Lung microvascular endothelial cell (primary cell): ENCODE measurements around the gene USP49. TPM values are rescaled to one million over a fixed set of nuclear protein-coding genes. Genes with fewer than 3 reads are reported as not detected.

Experiments used
- DNase-seq, 2 donors: peaks; one replicate each; pipeline versions ENCODE4 v3.0.0 to v3.0.0-alpha.2; 2010; ENCODE audit warnings: low read depth in 2 of 2
- total RNA-seq: library from RNA; depleted of rRNA; stranded (reverse); fragments of >200 nt; gene quantifications from 2 replicates; pipeline ENCODE4 v1.2.1, GENCODE V29; 2014

Gene USP49
- total RNA-seq, 1 donor from 2014 or later = 1.4 TPM

GRCh38 chr6:41929924-41930323 is 34.7 kb upstream of the USP49 start:
- DNase-seq = no peak

- DNase-seq = no peak
Measured at GRCh38 chr6:41927253-41927652, 32.1 kb upstream of the USP49 start.

GRCh38 chr6:41922154-41922553 is 27.0 kb upstream of the USP49 start:
- DNase-seq = peak in 1 of 2 donors; percentile 21

- DNase-seq = no peak
Measured at GRCh38 chr6:41921712-41921998, 26.5 kb upstream of the USP49 start.

- peak; percentile 94 to 96 for DNase-seq
Measured at GRCh38 chr6:41920921-41921711, 25.9 kb upstream of the USP49 start, which contains the start of the genes BYSL and MED20. TSS of gene BYSL (plus strand) at chr6:41921499. CDS start at chr6:41921563, 64 bp downstream. TSS of gene MED20 (minus strand) at chr6:41921139. CDS start at chr6:41921018, 121 bp downstream.

GRCh38 chr6:41917528-41917927 is 22.4 kb upstream of the USP49 start:
- DNase-seq = peak in 1 of 2 donors; percentile 91

GRCh38 chr6:41914869-41915530 is 19.8 kb upstream of the USP49 start:
- DNase-seq = no peak

- DNase-seq = no peak
Measured at GRCh38 chr6:41914343-41914742, 19.2 kb upstream of the USP49 start.

GRCh38 chr6:41909727-41910126 is 14.6 kb upstream of the USP49 start:
- DNase-seq = no peak

GRCh38 chr6:41901882-41902519 is 6.8 kb upstream of the USP49 start:
- DNase-seq = peak; percentile 40 to 63

GRCh38 chr6:41900861-41901260 is 5.7 kb upstream of the USP49 start:
- DNase-seq = no peak

- peak in 1 of 2 donors; percentile 5 for DNase-seq
Measured at GRCh38 chr6:41896281-41896680, 1.1 kb upstream of the USP49 start.

- DNase-seq = peak; percentile 16 to 29
Measured at GRCh38 chr6:41894366-41895299, 542 bp downstream of the USP49 start.

- no peak for DNase-seq
Measured at GRCh38 chr6:41892921-41893564, 2.1 kb downstream of the USP49 start.

- no peak for DNase-seq
Measured at GRCh38 chr6:41887331-41887751, 7.8 kb downstream of the USP49 start.

- DNase-seq = no peak
Measured at GRCh38 chr6:41885930-41886329, 9.2 kb downstream of the USP49 start.

GRCh38 chr6:41884957-41885356 is 10.2 kb downstream of the USP49 start:
- no peak for DNase-seq

- DNase-seq = no peak
Measured at GRCh38 chr6:41881506-41881905, 13.7 kb downstream of the USP49 start.

GRCh38 chr6:41878961-41879405 is 16.2 kb downstream of the USP49 start:
- DNase-seq = no peak

- DNase-seq = no peak
Measured at GRCh38 chr6:41878246-41878645, 16.9 kb downstream of the USP49 start.
